Upper lobe of right lung (tissue), 1 donor: ENCODE data around the gene DAAM2. TPM values are rescaled to one million over a fixed set of nuclear protein-coding genes. Genes with fewer than 3 reads are reported as not detected.

Source experiments
- ATAC-seq: fragments of 200-7000 bp; cut with Tn5 transposase; one replicate; pipeline ENCODE4 v1.9.1; 2020; ENCODE audit warnings: mild to moderate bottlenecking, moderate library complexity
- DNase-seq: peaks from one replicate; pipeline ENCODE4 v3.0.0-alpha.2; 2020
- H3K27ac ChIP-seq: fragments of 200-600 bp; one replicate; pipeline ENCODE4 v1.8.0; 2022
- H3K27me3 ChIP-seq: fragments of 200-600 bp; one replicate; pipeline ENCODE4 v1.8.0; 2022; ENCODE audit warnings: mild to moderate bottlenecking
- H3K36me3 ChIP-seq: fragments of 200-600 bp; one replicate; pipeline ENCODE4 v1.8.0; 2022
- H3K4me1 ChIP-seq: fragments of 200-600 bp; one replicate; pipeline ENCODE4 v1.8.0; 2022
- H3K4me3 ChIP-seq: fragments of 200-600 bp; one replicate; pipeline ENCODE4 v1.8.0; 2022; ENCODE audit warnings: mild to moderate bottlenecking
- H3K9me3 ChIP-seq: fragments of 200-600 bp; one replicate; pipeline ENCODE4 v1.8.0; 2022
- intact Hi-C: fragments of 100-400 bp; cut with DNase I; formaldehyde crosslinking; loops from one replicate; pipeline ENCODE4 v1.11.0; 2022
- total RNA-seq: library from RNA; stranded (reverse); fragmentation: NEBNext Ultra II Directional; extraction: Animal tissue kit (Norgen Biotek cat#: 25700); gene quantifications from one replicate; pipeline ENCODE4 v1.2.1, GENCODE V29; 2021
- TF ChIP-seq, protein P1 (sequence below): fragments of 200-600 bp; IDR thresholded peaks from one replicate; pipeline ENCODE4 v1.8.0; 2022; ENCODE audit warnings: antibody characterized with exemption
- donor health status: DM: no; HTN: yes; CAD: no; lungs with severe emphysema.

Gene DAAM2
- total RNA-seq, 1 donor from 2014 or later: 34.6 TPM

DNA sequence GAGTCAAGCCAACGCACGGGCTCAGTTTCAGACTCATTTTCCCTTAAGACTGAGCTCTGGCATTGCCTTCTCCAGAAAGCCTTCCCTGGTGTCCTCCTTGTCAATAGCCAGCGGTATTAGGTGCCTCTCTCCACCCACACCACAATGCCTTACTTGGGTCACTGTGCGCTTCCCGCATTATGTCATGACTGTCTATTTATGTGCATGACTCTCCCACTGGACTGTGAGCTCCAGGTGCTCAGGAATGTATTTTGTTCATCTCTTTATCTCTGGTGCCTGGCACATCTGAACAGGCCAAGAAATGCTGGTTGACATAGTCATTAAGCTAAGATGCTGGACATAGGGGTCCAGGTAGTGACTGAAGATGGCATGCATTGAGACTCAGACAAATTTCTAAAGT lies 42.7 kb downstream of the DAAM2 start:
- ATAC-seq (no peak), DNase-seq (no peak)
- no peaks in the 10 kb centered on the region for H3K36me3 ChIP-seq
- no peaks in the 10 kb centered on the region for H3K4me1 ChIP-seq
- no peak overlapping the region for H3K27ac ChIP-seq
- intact Hi-C loops: no loop called here
- TF ChIP-seq, protein P1, sequence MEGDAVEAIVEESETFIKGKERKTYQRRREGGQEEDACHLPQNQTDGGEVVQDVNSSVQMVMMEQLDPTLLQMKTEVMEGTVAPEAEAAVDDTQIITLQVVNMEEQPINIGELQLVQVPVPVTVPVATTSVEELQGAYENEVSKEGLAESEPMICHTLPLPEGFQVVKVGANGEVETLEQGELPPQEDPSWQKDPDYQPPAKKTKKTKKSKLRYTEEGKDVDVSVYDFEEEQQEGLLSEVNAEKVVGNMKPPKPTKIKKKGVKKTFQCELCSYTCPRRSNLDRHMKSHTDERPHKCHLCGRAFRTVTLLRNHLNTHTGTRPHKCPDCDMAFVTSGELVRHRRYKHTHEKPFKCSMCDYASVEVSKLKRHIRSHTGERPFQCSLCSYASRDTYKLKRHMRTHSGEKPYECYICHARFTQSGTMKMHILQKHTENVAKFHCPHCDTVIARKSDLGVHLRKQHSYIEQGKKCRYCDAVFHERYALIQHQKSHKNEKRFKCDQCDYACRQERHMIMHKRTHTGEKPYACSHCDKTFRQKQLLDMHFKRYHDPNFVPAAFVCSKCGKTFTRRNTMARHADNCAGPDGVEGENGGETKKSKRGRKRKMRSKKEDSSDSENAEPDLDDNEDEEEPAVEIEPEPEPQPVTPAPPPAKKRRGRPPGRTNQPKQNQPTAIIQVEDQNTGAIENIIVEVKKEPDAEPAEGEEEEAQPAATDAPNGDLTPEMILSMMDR: no peak
- H3K4me3 ChIP-seq: no peak overlapping the region
- H3K27me3 ChIP-seq: no peaks in the 10 kb centered on the region
- no peaks in the 10 kb centered on the region for H3K9me3 ChIP-seq

DNA sequence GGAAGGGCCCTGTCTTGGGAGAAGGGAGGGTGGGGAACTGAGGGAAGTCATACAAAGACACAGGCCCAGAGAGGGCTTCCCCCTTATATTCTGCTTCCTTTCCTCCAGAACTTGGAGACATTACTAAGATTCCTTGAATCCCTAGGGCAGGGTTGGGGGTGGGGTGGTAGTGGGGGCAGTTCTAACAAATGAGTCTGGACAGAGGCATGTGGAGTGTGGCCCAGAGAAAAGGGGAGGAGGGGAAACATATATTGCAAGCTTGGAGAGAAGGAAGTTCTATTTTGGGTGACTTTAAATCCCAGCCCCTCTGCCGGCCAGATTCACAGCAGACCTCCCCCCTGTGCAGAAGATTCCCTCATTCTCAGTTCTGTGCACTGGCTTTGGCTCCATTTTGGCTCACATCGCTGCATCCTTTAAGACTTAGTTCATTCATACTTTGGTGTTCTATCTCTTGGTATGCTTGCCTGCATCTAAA lies 43.7 kb downstream of the DAAM2 start:
- Histone ChIP-seq H3K27ac (no peak overlapping the region), H3K36me3 (no peaks in the 10 kb centered on the region), H3K4me3 (no peak overlapping the region), H3K4me1 (peaks cover 9% of the 10 kb centered on the region), H3K27me3 (no peaks in the 10 kb centered on the region), H3K9me3 (no peaks in the 10 kb centered on the region)
- no peak for DNase-seq
- no peak for ATAC-seq
- TF ChIP-seq, protein P1: no peak
- intact Hi-C loops: no loop called here

DNA sequence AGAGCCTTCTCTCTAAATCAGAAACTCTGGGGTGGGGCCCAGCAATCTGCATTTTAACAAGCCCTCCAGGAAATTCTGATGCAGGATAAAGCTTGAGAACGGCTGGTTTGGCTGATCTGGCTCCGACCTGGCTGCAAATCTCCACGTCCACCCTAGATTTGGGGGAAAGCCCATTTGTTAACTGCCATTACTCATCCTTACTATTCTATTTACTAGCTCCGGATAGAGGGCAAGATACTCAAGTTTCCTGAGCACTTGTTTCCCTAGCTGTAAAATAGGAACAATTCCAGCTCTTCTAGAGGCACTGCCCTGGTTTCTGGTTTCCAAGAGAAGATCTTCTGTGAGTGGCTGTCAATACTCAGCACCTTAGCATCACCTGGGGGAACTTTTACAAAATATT lies 44.4 kb downstream of the DAAM2 start:
- peaks cover 9% of the 10 kb centered on the region for H3K4me1 ChIP-seq
- TF ChIP-seq, protein P1: no peak
- no peaks in the 10 kb centered on the region for H3K36me3 ChIP-seq
- H3K27me3 ChIP-seq: no peaks in the 10 kb centered on the region
- ATAC-seq (no peak), DNase-seq (no peak)
- H3K4me3 ChIP-seq: no peak overlapping the region
- no peaks in the 10 kb centered on the region for H3K9me3 ChIP-seq
- no peak overlapping the region for H3K27ac ChIP-seq
- intact Hi-C loops: no loop called here

DNA sequence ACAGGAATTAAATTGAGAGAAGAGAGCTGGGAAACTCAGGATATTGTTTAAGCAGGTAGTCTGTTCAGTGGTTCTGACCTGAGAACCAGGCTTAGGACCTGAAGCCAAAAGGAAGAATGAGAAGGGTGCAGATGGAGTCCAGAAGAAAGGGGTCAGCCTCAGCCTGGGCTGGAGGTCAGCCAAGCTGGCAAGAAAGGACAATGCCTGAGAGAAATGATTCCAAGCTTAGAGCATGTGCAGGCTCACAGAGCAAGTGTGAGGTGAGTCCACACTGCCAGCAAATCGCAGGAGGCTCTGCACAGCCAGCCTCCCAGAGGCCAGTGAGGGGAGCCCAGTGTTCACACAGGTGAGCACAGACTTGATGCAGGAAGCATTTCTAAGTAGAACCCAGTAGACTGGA lies 47.3 kb downstream of the DAAM2 start:
- intact Hi-C loops: no loop called here
- Histone ChIP-seq H3K27me3 (no peaks in the 10 kb centered on the region), H3K4me3 (no peak overlapping the region), H3K4me1 (peaks cover 9% of the 10 kb centered on the region), H3K27ac (no peak overlapping the region), H3K36me3 (no peaks in the 10 kb centered on the region), H3K9me3 (no peaks in the 10 kb centered on the region)
- ATAC-seq: no peak
- DNase-seq: no peak
- TF ChIP-seq, protein P1: no peak

DNA sequence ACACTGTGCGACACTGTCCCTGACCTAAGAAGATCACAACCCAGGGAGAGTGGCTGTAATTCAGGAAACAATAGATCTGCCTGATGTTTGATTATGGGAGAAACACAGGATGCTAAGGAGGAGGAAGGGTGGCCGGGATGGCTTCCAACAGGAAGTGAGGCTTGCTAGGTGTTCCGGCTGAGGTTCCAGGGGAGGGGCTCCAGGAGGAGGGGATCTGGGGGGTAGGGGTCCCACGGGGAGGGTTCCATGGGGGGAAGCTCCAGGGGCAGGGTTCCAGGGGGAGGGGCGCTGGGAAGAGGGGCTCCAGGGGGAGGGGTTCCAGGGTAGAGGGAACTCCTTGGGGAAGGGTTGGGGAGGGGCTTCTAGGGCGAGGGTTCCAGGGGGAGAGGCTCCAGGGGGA lies 48.6 kb downstream of the DAAM2 start:
- intact Hi-C loops: no loop called here
- no peak for DNase-seq
- no peaks in the 10 kb centered on the region for H3K27me3 ChIP-seq
- H3K4me1 ChIP-seq: peaks cover 9% of the 10 kb centered on the region
- TF ChIP-seq, protein P1: no peak
- H3K36me3 ChIP-seq: no peaks in the 10 kb centered on the region
- ATAC-seq: no peak
- no peak overlapping the region for H3K27ac ChIP-seq
- H3K4me3 ChIP-seq: no peak overlapping the region
- no peaks in the 10 kb centered on the region for H3K9me3 ChIP-seq

DNA sequence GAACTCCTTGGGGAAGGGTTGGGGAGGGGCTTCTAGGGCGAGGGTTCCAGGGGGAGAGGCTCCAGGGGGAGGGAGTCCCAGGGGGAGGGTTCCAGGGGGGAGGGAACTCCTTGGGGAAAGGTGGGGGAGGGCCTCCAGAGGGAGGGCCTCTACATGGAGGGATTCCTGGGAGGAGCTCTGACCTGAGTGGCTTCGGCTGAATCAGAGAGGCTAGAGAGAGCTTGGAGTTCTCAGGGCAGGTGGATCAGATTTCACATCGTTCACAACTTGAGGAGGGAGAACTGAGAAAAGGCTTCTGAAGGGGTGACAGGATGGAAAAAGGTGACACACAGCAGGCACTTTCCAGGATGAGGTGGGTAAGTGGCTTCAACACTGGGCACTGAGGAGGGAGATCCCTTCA lies 49.1 kb downstream of the DAAM2 start:
- Histone ChIP-seq H3K27ac (peak overlapping the region; percentile 65), H3K27me3 (no peaks in the 10 kb centered on the region), H3K4me3 (no peak overlapping the region), H3K9me3 (no peaks in the 10 kb centered on the region), H3K36me3 (no peaks in the 10 kb centered on the region), H3K4me1 (peaks cover 9% of the 10 kb centered on the region)
- peak; percentile 75 for ATAC-seq
- intact Hi-C loops: no loop called here
- no peak for DNase-seq
- TF ChIP-seq, protein P1: no peak
